ENCODE measurements around the gene PRSS3. TPM values are rescaled to one million over a fixed set of nuclear protein-coding genes. Genes with fewer than 3 reads are reported as not detected.
"Not testable (repeated sequence)": the region's sequence is repeated elsewhere in the genome, so short reads cannot be mapped to it uniquely, and the experiment has no call there.

The PRSS3 gene
- total RNA-seq, 1 donor from 2014 or later: not detected

GRCh38 chr9:33846231-33846630 lies 50.9 kb downstream of the PRSS3 start:
- Histone ChIP-seq H3K27me3 (ENCODE audit: low read depth) (no peaks in the 10 kb centered on the region), H3K9me3 (replicated peaks) (no peaks in the 10 kb centered on the region), H3K4me3 (no peak overlapping the region), H3K36me3 (no peaks in the 10 kb centered on the region), H3K4me1 (peaks cover 71% of the 10 kb centered on the region), H3K27ac (replicated peaks) (no peak overlapping the region)
- intact Hi-C loops (cut with micrococcal nuclease): no loop called here
- TF ChIP-seq, protein P1, sequence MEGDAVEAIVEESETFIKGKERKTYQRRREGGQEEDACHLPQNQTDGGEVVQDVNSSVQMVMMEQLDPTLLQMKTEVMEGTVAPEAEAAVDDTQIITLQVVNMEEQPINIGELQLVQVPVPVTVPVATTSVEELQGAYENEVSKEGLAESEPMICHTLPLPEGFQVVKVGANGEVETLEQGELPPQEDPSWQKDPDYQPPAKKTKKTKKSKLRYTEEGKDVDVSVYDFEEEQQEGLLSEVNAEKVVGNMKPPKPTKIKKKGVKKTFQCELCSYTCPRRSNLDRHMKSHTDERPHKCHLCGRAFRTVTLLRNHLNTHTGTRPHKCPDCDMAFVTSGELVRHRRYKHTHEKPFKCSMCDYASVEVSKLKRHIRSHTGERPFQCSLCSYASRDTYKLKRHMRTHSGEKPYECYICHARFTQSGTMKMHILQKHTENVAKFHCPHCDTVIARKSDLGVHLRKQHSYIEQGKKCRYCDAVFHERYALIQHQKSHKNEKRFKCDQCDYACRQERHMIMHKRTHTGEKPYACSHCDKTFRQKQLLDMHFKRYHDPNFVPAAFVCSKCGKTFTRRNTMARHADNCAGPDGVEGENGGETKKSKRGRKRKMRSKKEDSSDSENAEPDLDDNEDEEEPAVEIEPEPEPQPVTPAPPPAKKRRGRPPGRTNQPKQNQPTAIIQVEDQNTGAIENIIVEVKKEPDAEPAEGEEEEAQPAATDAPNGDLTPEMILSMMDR (IDR thresholded peaks at IDR 0.05; ENCODE audit: borderline replicate concordance): no peak
- no peak for DNase-seq

GRCh38 chr9:33847894-33848205 lies 52.5 kb downstream of the PRSS3 start:
- DNase-seq; H3K4me3 ChIP-seq; intact Hi-C loops (cut with micrococcal nuclease); H3K27ac ChIP-seq (replicated peaks); H3K36me3 ChIP-seq; H3K27me3 ChIP-seq (ENCODE audit: low read depth); H3K9me3 ChIP-seq (replicated peaks): not testable (repeated sequence)
- H3K4me1 ChIP-seq: peaks cover 71% of the 10 kb centered on the region

Other genes with a start within 250 kb of the PRSS3 start
- gene UBE2R2, start 21.6 kb downstream of the PRSS3 start, total RNA-seq: 40.6 TPM